ENCODE data around the gene ICA1. TPM values are rescaled to one million over a fixed set of nuclear protein-coding genes. Genes with fewer than 3 reads are reported as not detected.

ICA1 gene
- total and polyA plus RNA-seq, 12 donors = 29.5 to 92.1 (median 56.8) TPM

- DNase-seq (no peak), ATAC-seq (no peak)
- H3K27me3 ChIP-seq = no peaks in the 10 kb centered on the region
- H3K27ac ChIP-seq = no peak overlapping the region
- peaks cover 0 to 15% (median 0%) of the 10 kb centered on the region in 9 donors for H3K4me1 ChIP-seq
- no peaks in the 10 kb centered on the region for H3K9me3 ChIP-seq
- no peak for TF ChIP-seq CTCF (IDR thresholded peaks at IDR 0.05)
- 66 to 93% methylated on average over 2 of the region's 2 CpGs for WGBS, 2 donors
- peaks cover 0 to 32% (median 7%) of the 10 kb centered on the region in 9 donors for H3K36me3 ChIP-seq
- intact Hi-C loops (cut with DNase I) = no loop called here
- H3K4me3 ChIP-seq = no peak overlapping the region
Observed at GRCh38 chr7:8159595-8159994, 102.4 kb downstream of the ICA1 start.

GRCh38 chr7:8157296-8157695 is 104.7 kb downstream of the ICA1 start:
- no peak overlapping the region for H3K27ac ChIP-seq
- intact Hi-C loops (cut with DNase I) = no loop called here
- H3K27me3 ChIP-seq = no peaks in the 10 kb centered on the region
- no peak for DNase-seq
- no peak overlapping the region for H3K4me3 ChIP-seq
- peaks cover 0 to 32% (median 7%) of the 10 kb centered on the region in 9 donors for H3K36me3 ChIP-seq
- no peak for TF ChIP-seq CTCF (IDR thresholded peaks at IDR 0.05)
- no peaks in the 10 kb centered on the region for H3K9me3 ChIP-seq
- peaks cover 0 to 15% (median 0%) of the 10 kb centered on the region in 9 donors for H3K4me1 ChIP-seq
- ATAC-seq = no peak
- WGBS, 2 donors = 98% methylated on average over 1 of the region's 1 CpG

- Histone ChIP-seq H3K36me3 (peaks cover 0 to 32% (median 7%) of the 10 kb centered on the region in 9 donors), H3K4me1 (peaks cover 0 to 11% (median 6%) of the 10 kb centered on the region in 9 donors), H3K4me3 (no peak overlapping the region), H3K27me3 (no peaks in the 10 kb centered on the region), H3K9me3 (no peaks in the 10 kb centered on the region), H3K27ac (no peak overlapping the region)
- DNase-seq (no peak), ATAC-seq (no peak)
- intact Hi-C loops (cut with DNase I) = no loop called here
- TF ChIP-seq CTCF (IDR thresholded peaks at IDR 0.05) = no peak
- WGBS, 2 donors = 94% methylated on average over 4 of the region's 4 CpGs
Observed at GRCh38 chr7:8155836-8156235, 106.1 kb downstream of the ICA1 start.

GRCh38 chr7:8154272-8154671 is 107.7 kb downstream of the ICA1 start:
- DNase-seq (no peak), ATAC-seq (no peak)
- peaks cover 0 to 32% (median 7%) of the 10 kb centered on the region in 9 donors for H3K36me3 ChIP-seq
- peaks cover 0 to 20% (median 7%) of the 10 kb centered on the region in 9 donors for H3K4me1 ChIP-seq
- intact Hi-C loops (cut with DNase I) = no loop called here
- no peak for TF ChIP-seq CTCF (IDR thresholded peaks at IDR 0.05)
- H3K4me3 ChIP-seq = no peak overlapping the region
- H3K27ac ChIP-seq = no peak overlapping the region
- WGBS, 2 donors = 52 to 70% methylated on average over 2 of the region's 2 CpGs
- no peaks in the 10 kb centered on the region for H3K9me3 ChIP-seq
- H3K27me3 ChIP-seq = no peaks in the 10 kb centered on the region

Measured in heart right ventricle (tissue), 16 donors.